Thyroid gland (tissue), 4 donors: ENCODE results near the gene CTNNA3.

Source experiments
- POLR2A ChIP-seq, 2 donors: fragments of 450-650 bp; IDR thresholded peaks; one replicate each; pipeline ENCODE4 v1.6.1; 2017; ENCODE audit warnings: antibody characterized with exemption in 2 of 2, mild to moderate bottlenecking in 2 of 2, moderate library complexity in 1 of 2
- TF ChIP-seq, protein P1 (sequence below), 6 experiments: fragments of 200-600 bp in 3 of 6; fragments of 450-650 bp in 3 of 6; sonication (generic) in 3 of 6; IDR thresholded peaks; one replicate each; pipeline ENCODE4 v1.5.1; 2016 to 2019; ENCODE audit warnings: antibody characterized with exemption in 6 of 6, mild to moderate bottlenecking in 2 of 6, inconsistent platforms in 1 of 6, moderate library complexity in 1 of 6

- TF ChIP-seq, protein P1, sequence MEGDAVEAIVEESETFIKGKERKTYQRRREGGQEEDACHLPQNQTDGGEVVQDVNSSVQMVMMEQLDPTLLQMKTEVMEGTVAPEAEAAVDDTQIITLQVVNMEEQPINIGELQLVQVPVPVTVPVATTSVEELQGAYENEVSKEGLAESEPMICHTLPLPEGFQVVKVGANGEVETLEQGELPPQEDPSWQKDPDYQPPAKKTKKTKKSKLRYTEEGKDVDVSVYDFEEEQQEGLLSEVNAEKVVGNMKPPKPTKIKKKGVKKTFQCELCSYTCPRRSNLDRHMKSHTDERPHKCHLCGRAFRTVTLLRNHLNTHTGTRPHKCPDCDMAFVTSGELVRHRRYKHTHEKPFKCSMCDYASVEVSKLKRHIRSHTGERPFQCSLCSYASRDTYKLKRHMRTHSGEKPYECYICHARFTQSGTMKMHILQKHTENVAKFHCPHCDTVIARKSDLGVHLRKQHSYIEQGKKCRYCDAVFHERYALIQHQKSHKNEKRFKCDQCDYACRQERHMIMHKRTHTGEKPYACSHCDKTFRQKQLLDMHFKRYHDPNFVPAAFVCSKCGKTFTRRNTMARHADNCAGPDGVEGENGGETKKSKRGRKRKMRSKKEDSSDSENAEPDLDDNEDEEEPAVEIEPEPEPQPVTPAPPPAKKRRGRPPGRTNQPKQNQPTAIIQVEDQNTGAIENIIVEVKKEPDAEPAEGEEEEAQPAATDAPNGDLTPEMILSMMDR (IDR thresholded peaks at IDR 0.05) = no peak
- no peak for TF ChIP-seq POLR2A (IDR thresholded peaks at IDR 0.05)
Observed at GRCh38 chr10:67110286-67110685, 585.7 kb downstream of the CTNNA3 start.
